ENCODE measurements around the gene DYRK1A. TPM values are rescaled to one million over a fixed set of nuclear protein-coding genes. Genes with fewer than 3 reads are reported as not detected.

The DYRK1A gene
- total and polyA plus RNA-seq, 10 of the 15 experiments (the other 5 are each of a cell fraction or from before 2014, with no cell fraction given): 2.4 to 68.6 (median 30.7) TPM

- Histone ChIP-seq H3K27me3 (replicated peaks in 1 of 2; ENCODE audit: control insufficient read depth in 2 of 2, insufficient read depth in 2 of 2, low read length in 1 of 2) (no peaks in the 10 kb centered on the region), H3K9me3 (replicated peaks; ENCODE audit: control insufficient read depth, insufficient read depth, low read length) (no peaks in the 10 kb centered on the region; the same call in 1 of the 3 replicates), H4K20me1 (ENCODE audit: control insufficient read depth, insufficient read depth) (no peaks in the 10 kb centered on the region), H3K36me3 (ENCODE audit: control insufficient read depth in 2 of 2, insufficient read depth in 2 of 2, low read length in 1 of 2) (no peaks in the 10 kb centered on the region), H3K9ac (ENCODE audit: control insufficient read depth, insufficient read depth, low read length) (no peak overlapping the region), H3K79me2 (ENCODE audit: control insufficient read depth, insufficient read depth, low read length) (peaks cover 6% of the 10 kb centered on the region; the same call in 1 of the 2 replicates), H2AFZ (ENCODE audit: control insufficient read depth, low read depth, low read length) (no peak overlapping the region), H3K4me3 (no peak overlapping the region), H3K27ac (ENCODE audit: control insufficient read depth, insufficient read depth) (no peak overlapping the region), H3K4me2 (ENCODE audit: control insufficient read depth, insufficient read depth) (no peak overlapping the region), H3K4me1 (ENCODE audit: control insufficient read depth, insufficient read depth, low read length) (peaks cover 23% of the 10 kb centered on the region)
- POLR2A ChIA-PET: no interaction called here
- FAIRE-seq (no peak), DNase-seq (ENCODE audit: low read depth, low spot score) (no peak), ATAC-seq (no peak)
- 94% methylated on average over 7 of the region's 7 CpGs for WGBS (ENCODE audit: insufficient coverage, insufficient replicate concordance, low lambda C conversion rate, missing lambda C conversion rate)
- CTCF ChIA-PET: no interaction called here
- SMC1A ChIA-PET (ENCODE audit: uncharacterized antibody, unreplicated experiment): no interaction called here
- intact Hi-C loops (cut with micrococcal nuclease; ENCODE audit: unreplicated experiment): loop anchor here (5.0 kb wide), 1 partner anchor 71 kb away; no protein-coding TSS in a partner anchor
- TF ChIP-seq GATAD2B (conservative IDR thresholded peaks at IDR 0.05; ENCODE audit: low read depth): no peak
- TF ChIP-seq SMC3 (IDR thresholded peaks at IDR 0.05; ENCODE audit: borderline replicate concordance, low read length): no peak
- no peak for TF ChIP-seq ZNF207 (IDR thresholded peaks at IDR 0.05; ENCODE audit: borderline replicate concordance)
- no peak for TF ChIP-seq BRCA1 (IDR thresholded peaks at IDR 0.05; ENCODE audit: low read depth, low read length)
- TF ChIP-seq ZNF622 (IDR thresholded peaks at IDR 0.05): no peak
- no peak for TF ChIP-seq RAD51 (IDR thresholded peaks at IDR 0.05)
- TF ChIP-seq NFYB (IDR thresholded peaks at IDR 0.05; ENCODE audit: insufficient read depth, low read depth, low read length): no peak
- no peak for TF ChIP-seq TCF3 (IDR thresholded peaks at IDR 0.05; ENCODE audit: borderline replicate concordance, insufficient read depth, low read depth, low read length)
- TF ChIP-seq BCLAF1 (IDR thresholded peaks at IDR 0.05): no peak
- TF ChIP-seq TBL1XR1 (IDR thresholded peaks at IDR 0.05; ENCODE audit: low read depth, low read length): no peak
- no peak for TF ChIP-seq FOS (IDR thresholded peaks at IDR 0.05; ENCODE audit: borderline replicate concordance, extremely low read depth, insufficient read length)
- no peak for TF ChIP-seq MYB (IDR thresholded peaks at IDR 0.05; ENCODE audit: borderline replicate concordance, low read depth, low read length)
- no peak for TF ChIP-seq TCF12 (IDR thresholded peaks at IDR 0.05; ENCODE audit: low read depth, low read length)
- no peak for TF ChIP-seq CREB1 (IDR thresholded peaks at IDR 0.05; ENCODE audit: low read depth)
- TF ChIP-seq, protein P1, sequence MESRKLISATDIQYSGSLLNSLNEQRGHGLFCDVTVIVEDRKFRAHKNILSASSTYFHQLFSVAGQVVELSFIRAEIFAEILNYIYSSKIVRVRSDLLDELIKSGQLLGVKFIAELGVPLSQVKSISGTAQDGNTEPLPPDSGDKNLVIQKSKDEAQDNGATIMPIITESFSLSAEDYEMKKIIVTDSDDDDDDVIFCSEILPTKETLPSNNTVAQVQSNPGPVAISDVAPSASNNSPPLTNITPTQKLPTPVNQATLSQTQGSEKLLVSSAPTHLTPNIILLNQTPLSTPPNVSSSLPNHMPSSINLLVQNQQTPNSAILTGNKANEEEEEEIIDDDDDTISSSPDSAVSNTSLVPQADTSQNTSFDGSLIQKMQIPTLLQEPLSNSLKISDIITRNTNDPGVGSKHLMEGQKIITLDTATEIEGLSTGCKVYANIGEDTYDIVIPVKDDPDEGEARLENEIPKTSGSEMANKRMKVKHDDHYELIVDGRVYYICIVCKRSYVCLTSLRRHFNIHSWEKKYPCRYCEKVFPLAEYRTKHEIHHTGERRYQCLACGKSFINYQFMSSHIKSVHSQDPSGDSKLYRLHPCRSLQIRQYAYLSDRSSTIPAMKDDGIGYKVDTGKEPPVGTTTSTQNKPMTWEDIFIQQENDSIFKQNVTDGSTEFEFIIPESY (IDR thresholded peaks at IDR 0.05): no peak
- TF ChIP-seq POU2F2 (IDR thresholded peaks at IDR 0.05; ENCODE audit: borderline replicate concordance, low read depth, low read length): no peak
- RAD21 ChIA-PET (ENCODE audit: unreplicated experiment): interaction anchor here (0.6 kb wide), 1 partner anchor 77 kb away, joined by 3 read pairs; no protein-coding TSS in a partner anchor
- BruUV-seq (replicated peaks): no TSS peak
- in situ Hi-C loops (cut with MboI): no loop called here
Observed at GRCh38 chr21:37561506-37561905, 194.9 kb downstream of the DYRK1A start.

Data from GM12878 (cell line).